Measurements from ENCODE around the gene ST7.

GRCh38 chr7:116953372-116953905 lies at the start of gene ST7:
- TF ChIP-seq GATA2 (IDR thresholded peaks at IDR 0.05; ENCODE audit: low read depth, low read length), result no peak
- no peak for TF ChIP-seq GATA3 (IDR thresholded peaks at IDR 0.05; ENCODE audit: low read depth, low read length)

Data from SH-SY5Y (cell line).